GM19035 (cell line): ENCODE measurements around the gene NUDT8.

ENCODE experiments used
- ATAC-seq: cut with Tn5 transposase; IDR thresholded peaks from one replicate; pipeline ENCODE4 v1.9.1; 2021; ENCODE audit not compliant: unreplicated experiment

Gene NUDT8

GRCh38 chr11:67629386-67630227, at the start of gene NUDT8:
TSS of gene NUDT8 (minus strand) at chr11:67629937. CDS start at chr11:67629911, 26 bp downstream.
- peak; percentile 45 for ATAC-seq

DNA sequence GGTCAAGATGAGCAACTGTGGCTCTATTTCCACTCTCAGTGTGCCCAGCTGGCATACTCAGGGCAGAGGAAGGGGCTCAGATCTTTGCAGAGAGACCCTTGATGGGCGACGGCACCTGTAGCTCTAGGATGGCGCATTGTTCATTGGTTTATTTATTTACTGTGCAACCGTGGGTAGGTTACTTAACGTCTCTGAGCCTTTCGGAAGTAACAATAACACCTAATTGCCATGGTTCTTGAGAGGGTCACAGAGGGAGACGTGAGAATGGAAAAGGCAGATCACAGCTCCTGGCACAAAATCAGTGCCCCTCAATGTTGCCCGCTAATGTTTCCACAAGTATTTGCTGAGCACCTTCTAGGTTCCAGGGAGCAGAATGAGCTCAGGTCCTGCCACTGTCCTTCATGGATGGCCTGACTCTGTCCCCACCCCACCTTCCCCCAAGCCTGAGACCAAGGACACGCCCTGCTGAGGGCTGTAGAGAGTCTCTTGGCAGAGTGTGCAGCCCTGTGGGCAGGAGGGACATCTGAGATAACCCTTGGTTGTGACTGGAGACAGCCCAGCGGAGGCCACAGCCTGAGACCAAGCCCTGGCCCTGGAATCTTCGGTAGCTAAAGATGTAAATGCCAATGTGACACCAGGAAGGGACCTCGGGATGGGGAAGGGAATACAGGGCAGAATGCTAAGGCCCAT, 45.5 kb upstream of the NUDT8 start:
- ATAC-seq = no peak

DNA sequence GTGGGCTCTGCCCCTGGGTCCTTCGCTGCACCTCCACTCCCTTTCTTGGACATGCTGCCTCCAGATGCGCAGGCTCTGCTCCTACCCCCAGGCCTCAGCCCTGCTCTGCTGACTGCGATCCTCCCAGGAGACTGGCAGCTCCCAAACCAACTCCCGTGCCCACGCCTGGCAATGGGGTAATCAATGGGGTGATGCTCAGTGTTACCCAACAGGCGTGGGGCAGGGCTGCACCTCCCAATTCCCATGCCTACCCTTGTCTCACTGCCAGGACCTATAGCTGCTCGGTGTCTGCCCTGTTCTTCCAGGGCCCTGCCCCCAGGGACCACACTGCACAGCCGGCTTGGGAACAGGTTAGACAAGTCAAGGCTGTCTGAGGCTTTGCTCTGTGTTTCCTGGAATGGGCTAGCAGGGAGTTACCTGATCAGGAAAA, 44.7 kb upstream of the NUDT8 start, which contains the start of gene ALDH3B2:
Gene ALDH3B2, minus strand, starts transcription at position 182 of the 430 bp plus-strand sequence. CDS start 7,688 bp downstream, outside the sequence.
- ATAC-seq = no peak

DNA sequence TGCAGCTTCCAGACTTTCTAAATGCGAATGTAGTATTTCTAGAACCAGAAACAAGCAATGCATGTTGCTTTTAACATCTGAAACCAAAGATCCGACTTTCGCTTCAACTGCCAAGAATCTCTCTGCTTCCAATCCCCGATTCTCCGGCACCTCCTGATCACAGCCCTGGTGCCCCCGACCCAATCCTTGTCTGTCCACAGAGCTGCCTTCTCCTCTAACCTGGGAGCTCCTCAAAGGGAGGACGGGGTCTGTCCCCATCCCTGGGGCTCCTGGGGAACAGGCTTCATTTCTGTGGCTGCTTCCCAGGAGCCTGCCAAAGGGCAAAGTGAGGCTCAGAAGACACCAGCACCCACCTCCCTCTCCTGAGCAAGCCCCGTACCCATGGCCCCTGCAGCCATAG, 44.2 kb upstream of the NUDT8 start:
- no peak for ATAC-seq

DNA sequence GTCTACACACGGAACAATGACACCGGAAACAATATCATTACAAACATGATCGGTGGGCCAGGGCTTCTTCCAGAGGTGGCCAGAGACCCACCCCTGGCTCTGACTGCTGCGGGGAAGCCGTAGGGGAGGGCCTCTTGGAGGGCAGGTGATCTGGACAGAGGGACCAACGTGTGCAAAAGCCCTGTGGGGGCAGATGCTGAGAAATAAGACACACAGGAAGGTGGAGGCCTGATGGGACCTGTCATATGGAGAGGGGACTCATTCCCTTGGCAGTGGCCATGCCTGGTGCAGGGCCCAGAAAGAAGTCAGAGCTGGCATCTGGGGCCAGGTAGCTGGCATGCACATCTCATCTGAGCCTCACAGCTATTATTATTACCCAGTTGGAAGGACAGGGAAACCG, 43.6 kb upstream of the NUDT8 start:
- ATAC-seq = no peak

DNA sequence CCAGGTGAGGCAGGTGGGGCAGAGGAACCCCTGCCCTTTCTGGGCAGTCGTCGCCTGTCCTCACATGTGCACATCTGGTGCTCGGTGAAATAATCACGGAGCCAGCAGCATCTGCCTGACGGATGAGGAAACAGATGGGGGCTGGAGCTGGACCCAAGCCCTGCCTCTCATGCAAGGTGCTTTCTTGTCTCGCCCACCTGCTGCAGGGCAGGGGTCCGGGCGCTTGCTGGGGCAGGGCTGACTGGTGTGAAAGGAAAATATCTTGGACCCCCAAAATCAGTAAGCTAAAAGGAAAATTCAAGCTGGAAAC, 41.4 kb upstream of the NUDT8 start:
- no peak for ATAC-seq

- no peak for ATAC-seq
Measured at GRCh38 chr11:67670316-67671210, 40.8 kb upstream of the NUDT8 start.

GRCh38 chr11:67668192-67668551, 38.4 kb upstream of the NUDT8 start:
- no peak for ATAC-seq

GRCh38 chr11:67667490-67668191, 37.9 kb upstream of the NUDT8 start:
- ATAC-seq = no peak

- ATAC-seq = no peak
Measured at GRCh38 chr11:67666676-67667489, 37.1 kb upstream of the NUDT8 start.

DNA sequence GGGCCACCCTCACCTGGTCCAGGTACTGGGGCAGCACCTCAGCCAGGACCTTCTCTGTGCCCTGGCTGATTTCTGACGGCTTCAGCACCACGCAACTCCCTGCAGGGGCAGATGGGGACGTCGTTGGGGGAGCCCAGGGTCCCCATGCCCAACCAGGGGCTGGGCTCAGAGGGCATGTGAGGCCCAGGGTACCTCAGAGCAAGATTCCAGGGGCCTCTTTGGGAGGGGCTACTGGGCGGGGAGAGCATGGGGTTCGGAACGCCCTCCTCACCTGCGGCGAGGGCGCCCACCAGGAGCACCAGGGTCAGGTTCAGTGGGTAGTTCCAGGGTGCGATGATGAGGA, 36.5 kb upstream of the NUDT8 start:
- no peak for ATAC-seq

GRCh38 chr11:67665541-67666302, 36.0 kb upstream of the NUDT8 start:
- no peak for ATAC-seq

DNA sequence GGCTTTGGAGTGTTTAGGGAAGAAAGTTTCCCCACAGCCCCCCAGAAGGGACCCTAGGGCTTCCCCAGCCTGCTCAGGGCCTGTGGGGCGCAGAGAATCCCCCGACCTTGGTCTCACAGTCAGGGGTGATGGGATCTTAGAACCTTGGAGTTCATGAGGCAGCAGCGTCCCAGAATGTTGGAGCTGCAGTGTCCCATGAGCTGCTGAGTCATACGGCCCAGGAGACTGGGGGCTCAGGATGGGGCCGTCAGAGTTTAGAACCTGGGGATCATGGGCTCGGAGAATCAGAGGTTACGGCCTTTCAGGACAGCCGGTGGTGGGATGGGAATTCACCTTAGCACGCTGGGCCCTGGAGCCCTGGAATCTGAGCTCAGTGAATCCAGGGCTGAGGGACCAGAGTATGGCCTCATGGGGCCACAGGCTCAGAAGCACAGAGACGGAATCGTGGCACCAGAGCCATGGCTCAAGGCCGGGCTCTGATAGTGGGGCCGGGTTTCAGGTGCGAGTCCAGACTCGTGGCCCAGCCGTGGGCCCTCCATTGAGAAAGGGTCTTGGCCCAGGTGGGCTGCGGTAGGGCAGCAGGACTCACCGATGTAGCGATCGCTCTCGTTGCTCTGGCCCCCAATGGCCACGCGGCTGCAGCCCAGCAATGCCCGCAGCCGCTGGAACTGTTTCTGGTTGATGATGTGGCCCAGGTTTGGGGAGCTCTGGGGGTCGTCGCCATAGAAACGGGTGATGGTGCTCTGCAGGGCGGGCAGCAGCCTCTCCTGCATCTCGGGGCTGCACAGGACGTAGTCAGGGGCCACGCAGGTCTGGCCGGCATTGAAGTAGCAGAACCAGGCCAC, 35.2 kb upstream of the NUDT8 start:
- ATAC-seq = no peak

DNA sequence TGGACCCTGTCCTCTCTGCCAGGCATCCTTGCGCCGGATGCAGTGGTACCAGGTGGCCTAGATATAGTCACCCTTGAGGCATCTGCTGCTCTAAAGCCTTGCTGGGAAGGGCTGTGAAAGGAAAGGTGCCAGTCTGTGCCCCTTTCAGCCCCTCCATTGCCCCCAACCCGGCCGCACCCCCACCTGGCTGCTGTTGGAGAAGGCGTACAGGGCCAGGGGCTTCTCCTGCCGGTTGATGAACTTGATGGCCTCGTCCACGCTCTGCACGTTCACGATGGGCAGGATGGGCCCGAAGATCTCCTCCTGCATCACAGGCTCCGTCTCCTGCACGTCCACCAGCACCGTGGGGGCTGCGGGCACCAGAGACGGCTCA, 34.5 kb upstream of the NUDT8 start:
- ATAC-seq = no peak

DNA sequence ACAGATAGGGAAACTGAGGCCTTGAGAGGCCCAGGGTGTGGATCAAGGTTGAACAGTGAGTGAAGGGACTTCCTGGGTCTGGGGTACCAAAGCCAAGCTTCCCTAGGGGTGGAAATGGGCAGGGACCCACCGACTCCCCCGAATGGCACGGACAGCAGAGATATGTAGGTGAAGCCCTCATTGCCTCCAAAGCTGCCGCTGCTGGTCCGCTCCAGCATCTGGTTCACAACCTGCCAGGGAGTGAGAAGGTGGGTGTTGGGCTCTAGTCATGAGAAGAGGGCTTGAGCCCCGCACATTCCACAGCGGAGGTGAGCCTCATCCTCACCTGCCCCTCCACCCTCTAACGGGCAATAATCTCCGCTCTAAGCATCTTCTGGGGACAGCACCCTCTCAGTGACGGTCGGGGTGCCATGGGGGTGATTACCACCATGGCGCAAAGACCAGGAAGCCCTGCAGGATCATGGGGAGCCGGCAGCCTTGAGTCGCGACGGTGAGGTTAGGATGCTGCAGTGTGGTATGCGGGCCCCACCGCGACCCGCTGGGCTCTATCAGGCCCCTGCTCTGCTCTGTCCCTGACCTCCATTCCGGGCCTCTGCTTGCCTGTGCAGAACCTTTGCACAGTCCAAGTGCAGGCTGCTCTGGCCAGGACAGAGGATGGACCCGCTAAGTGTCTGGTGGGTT, 33.9 kb upstream of the NUDT8 start:
- no peak for ATAC-seq

DNA sequence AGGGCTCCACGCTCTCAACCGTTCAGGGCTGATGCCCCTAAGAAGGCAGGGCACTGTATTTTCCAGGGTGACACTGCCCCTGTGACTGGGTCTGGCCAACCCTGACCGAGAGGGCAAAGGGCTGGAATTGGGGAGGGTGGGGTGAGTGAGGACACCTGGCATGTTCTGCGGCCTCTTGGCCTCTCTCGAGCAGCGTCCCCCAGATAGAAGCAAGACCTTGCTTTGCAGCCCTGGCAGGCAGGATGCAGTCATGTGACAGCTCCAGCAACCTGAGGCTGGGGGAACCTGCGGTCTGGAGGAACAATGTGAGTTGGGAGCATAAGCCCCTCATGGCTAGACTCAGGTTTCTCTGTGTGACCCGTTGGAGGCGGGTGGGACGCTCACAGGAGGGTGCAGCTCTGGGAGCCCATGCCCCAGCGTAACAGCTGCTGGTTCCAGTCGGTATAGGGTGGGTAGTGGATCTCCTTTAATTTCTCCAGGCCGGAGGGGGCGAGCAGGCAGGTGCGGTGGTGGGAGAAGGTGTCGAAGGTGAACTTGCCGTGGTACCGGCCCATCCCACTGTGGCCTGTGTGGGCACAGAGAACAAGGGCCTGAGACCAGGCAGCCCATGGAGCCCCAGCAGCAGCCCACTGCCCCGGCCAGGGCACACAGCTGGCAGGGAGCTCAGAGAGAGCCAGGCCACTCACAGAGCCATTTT, 33.2 kb upstream of the NUDT8 start:
- ATAC-seq = no peak

GRCh38 chr11:67662142-67662834, 32.6 kb upstream of the NUDT8 start:
- no peak for ATAC-seq
